SK-N-SH treated with all-trans-retinoic acid at 6 μM for 48 hours (cell line): ENCODE data around the gene HCAR2.

Experiments used
- ATAC-seq: fragments of 200-7000 bp; cut with Tn5 transposase; 3 replicates; pipeline ENCODE4 v1.9.1; 2020; ENCODE audit warnings: mild to moderate bottlenecking, moderate library complexity
- ARNTL ChIP-seq: fragments of 450-650 bp; formaldehyde crosslinking; IDR thresholded peaks from 2 replicates; pipeline ENCODE4 v1.5.0; 2020; ENCODE audit warnings: low read depth, mild to moderate bottlenecking, moderate library complexity, borderline replicate concordance
- BACH2 ChIP-seq: fragments of 250-450 bp; sonication (Bioruptor Pico); IDR thresholded peaks from 2 replicates; pipeline ENCODE4 v1.9.0; 2021; ENCODE audit warnings: mild to moderate bottlenecking, borderline replicate concordance
- CREB5 ChIP-seq: fragments of 250-450 bp; sonication (Bioruptor Pico); IDR thresholded peaks from 2 replicates; pipeline ENCODE4 v1.5.1; 2020; ENCODE audit warnings: low read depth, mild to moderate bottlenecking, moderate library complexity
- CSDC2 ChIP-seq: fragments of 250-450 bp; sonication (Bioruptor Pico); IDR thresholded peaks from 2 replicates; pipeline ENCODE4 v1.5.0; 2020; ENCODE audit warnings: mild to moderate bottlenecking, moderate library complexity
- CSRNP3 ChIP-seq: fragments of 250-450 bp; sonication (Bioruptor Pico); IDR thresholded peaks from 2 replicates; pipeline ENCODE4 v1.5.1; 2021; ENCODE audit warnings: mild to moderate bottlenecking, moderate library complexity
- ESRRG ChIP-seq: fragments of 250-450 bp; sonication (Bioruptor Pico); IDR thresholded peaks from 2 replicates; pipeline ENCODE4 v1.6.1; 2021; ENCODE audit warnings: mild to moderate bottlenecking
- GLIS3 ChIP-seq: fragments of 250-450 bp; sonication (Bioruptor Pico); IDR thresholded peaks from 2 replicates; pipeline ENCODE4 v1.5.0; 2020; ENCODE audit warnings: mild to moderate bottlenecking, moderate library complexity
- ISL1 ChIP-seq: fragments of 250-450 bp; sonication (Bioruptor Pico); IDR thresholded peaks from 2 replicates; pipeline ENCODE4 v2.1.2; 2022; ENCODE audit warnings: mild to moderate bottlenecking, moderate library complexity
- OSR1 ChIP-seq: fragments of 250-450 bp; sonication (Bioruptor Pico); IDR thresholded peaks from 2 replicates; pipeline ENCODE4 v1.8.0; 2022; ENCODE audit warnings: moderate library complexity, mild to moderate bottlenecking, inconsistent platforms
- PATZ1 ChIP-seq: fragments of 250-450 bp; sonication (Bioruptor Pico); IDR thresholded peaks from 2 replicates; pipeline ENCODE4 v1.8.0; 2020; ENCODE audit warnings: mild to moderate bottlenecking, moderate library complexity, borderline replicate concordance
- PPARA ChIP-seq: fragments of 250-450 bp; sonication (Bioruptor Pico); IDR thresholded peaks from 2 replicates; pipeline ENCODE4 v1.5.0; 2020; ENCODE audit warnings: mild to moderate bottlenecking, borderline replicate concordance
- RARB ChIP-seq: fragments of 250-450 bp; sonication (Bioruptor Pico); IDR thresholded peaks from 2 replicates; pipeline ENCODE4 v1.8.0; 2021; ENCODE audit warnings: mild to moderate bottlenecking, moderate library complexity
- SNAI2 ChIP-seq: fragments of 250-450 bp; sonication (Bioruptor Pico); IDR thresholded peaks from 2 replicates; pipeline ENCODE4 v1.5.0; 2020; ENCODE audit warnings: mild to moderate bottlenecking, moderate library complexity
- TCF4 ChIP-seq: fragments of 250-450 bp; sonication (Bioruptor Pico); IDR thresholded peaks from 2 replicates; pipeline ENCODE4 v1.8.0; 2021; ENCODE audit warnings: mild to moderate bottlenecking, moderate library complexity, borderline replicate concordance
- TOX ChIP-seq: fragments of 250-450 bp; sonication (Bioruptor Pico); IDR thresholded peaks from 2 replicates; pipeline ENCODE4 v1.8.0; 2021; ENCODE audit warnings: mild to moderate bottlenecking, moderate library complexity, borderline replicate concordance
- TSHZ2 ChIP-seq: fragments of 250-450 bp; sonication (Bioruptor Pico); IDR thresholded peaks from 2 replicates; pipeline ENCODE4 v1.5.0; 2020; ENCODE audit warnings: mild to moderate bottlenecking, moderate library complexity
- ZC3H10 ChIP-seq: fragments of 250-450 bp; sonication (Bioruptor Pico); IDR thresholded peaks from 2 replicates; pipeline ENCODE4 v1.5.1; 2021; ENCODE audit warnings: mild to moderate bottlenecking, moderate library complexity
- ZFP3 ChIP-seq: fragments of 250-450 bp; sonication (Bioruptor Pico); IDR thresholded peaks from 2 replicates; pipeline ENCODE4 v1.5.0; 2020; ENCODE audit warnings: mild to moderate bottlenecking, moderate library complexity
- ZFP30 ChIP-seq: fragments of 450-650 bp; formaldehyde crosslinking; IDR thresholded peaks from 2 replicates; pipeline ENCODE4 v1.5.0; 2022; ENCODE audit warnings: mild to moderate bottlenecking, moderate library complexity
- ZNF565 ChIP-seq: fragments of 450-650 bp; formaldehyde crosslinking; conservative IDR thresholded peaks from 2 replicates; pipeline ENCODE4 v1.5.0; 2020; ENCODE audit warnings: low read depth, mild to moderate bottlenecking, moderate library complexity
- ZNF70 ChIP-seq: fragments of 450-650 bp; formaldehyde crosslinking; IDR thresholded peaks from 2 replicates; pipeline ENCODE4 v1.5.0; 2020; ENCODE audit warnings: mild to moderate bottlenecking, moderate library complexity
- ZNF8 ChIP-seq: fragments of 450-650 bp; formaldehyde crosslinking; IDR thresholded peaks from 2 replicates; pipeline ENCODE4 v1.5.0; 2020; ENCODE audit warnings: mild to moderate bottlenecking, moderate library complexity

Gene HCAR2

GRCh38 chr12:122747224-122748135 is 44.3 kb upstream of the HCAR2 start (continued):
- TF ChIP-seq ARNTL (no peak), TCF4 (no peak)

GRCh38 chr12:122743895-122744525 is 40.9 kb upstream of the HCAR2 start:
- ATAC-seq, result no peak
- TF ChIP-seq RARB (CRISPR knock-in tag) (no peak), ZFP3 (CRISPR knock-in tag) (no peak), GLIS3 (CRISPR knock-in tag) (no peak), SNAI2 (CRISPR knock-in tag) (no peak), ESRRG (CRISPR knock-in tag) (no peak), CREB5 (CRISPR knock-in tag) (no peak), BACH2 (CRISPR knock-in tag) (no peak), ZNF70 (CRISPR knock-in tag) (no peak), ZFP30 (CRISPR knock-in tag) (no peak), TSHZ2 (CRISPR knock-in tag) (no peak), ISL1 (CRISPR knock-in tag) (no peak), ARNTL (no peak), ZNF565 (CRISPR knock-in tag) (no peak), OSR1 (CRISPR knock-in tag) (no peak)

- ATAC-seq, result no peak
These were observed 37.2 kb upstream of the HCAR2 start for GRCh38 chr12:122740351-122740750.

GRCh38 chr12:122738571-122738970 is 35.4 kb upstream of the HCAR2 start:
- no peak for ATAC-seq
- TF ChIP-seq ZNF8 (CRISPR knock-in tag), result no peak
- TF ChIP-seq ZNF565 (CRISPR knock-in tag), result no peak
- no peak for TF ChIP-seq ZC3H10 (CRISPR knock-in tag)
- TF ChIP-seq RARB (CRISPR knock-in tag), result no peak
- TF ChIP-seq TSHZ2 (CRISPR knock-in tag), result no peak
- no peak for TF ChIP-seq GLIS3 (CRISPR knock-in tag)
- TF ChIP-seq CSRNP3, result no peak
- no peak for TF ChIP-seq ARNTL
- no peak for TF ChIP-seq CSDC2 (CRISPR knock-in tag)
- TF ChIP-seq ZFP3 (CRISPR knock-in tag), result no peak
- no peak for TF ChIP-seq SNAI2 (CRISPR knock-in tag)
- TF ChIP-seq ZFP30 (CRISPR knock-in tag), result no peak
- no peak for TF ChIP-seq OSR1 (CRISPR knock-in tag)
- TF ChIP-seq PPARA (CRISPR knock-in tag), result no peak
- no peak for TF ChIP-seq ISL1 (CRISPR knock-in tag)
- no peak for TF ChIP-seq PATZ1 (CRISPR knock-in tag)
- TF ChIP-seq TOX (CRISPR knock-in tag), result no peak

More at GRCh38 chr12:122740351-122740750, 37.2 kb upstream of the HCAR2 start:
- TF ChIP-seq BACH2 (CRISPR knock-in tag) (no peak), ISL1 (CRISPR knock-in tag) (no peak), TCF4 (no peak)
